Naive B cell (primary cell): ENCODE results near the gene ADIRF. TPM values are rescaled to one million over a fixed set of nuclear protein-coding genes. Genes with fewer than 3 reads are reported as not detected.
"Not testable (repeated sequence)": the region's sequence is repeated elsewhere in the genome, so short reads cannot be mapped to it uniquely, and the experiment has no call there.

Experiments
- ATAC-seq, 2 donors: fragments of 150-1000 bp; cut with Tn5 transposase; 2 replicates each; pipeline ENCODE4 v1.10.0; 2021; ENCODE audit warnings: low read depth in 2 of 2, mild to moderate bottlenecking in 2 of 2, moderate library complexity in 2 of 2
- DNase-seq: peaks from one replicate; pipeline ENCODE4 v3.0.0; 2022
- H3K27ac Mint-ChIP-seq, 6 donors: one replicate each; pipeline ENCODE4 v1.8.0; 2020 to 2022; ENCODE audit warnings: mild to moderate bottlenecking in 6 of 6, mixed read lengths in 6 of 6, moderate library complexity in 5 of 6, inconsistent platforms in 2 of 6
- H3K27me3 Mint-ChIP-seq, 3 donors: one replicate each; pipeline ENCODE4 v1.8.0; 2021 to 2022; ENCODE audit warnings: mixed read lengths in 3 of 3, mild to moderate bottlenecking in 1 of 3
- H3K36me3 Mint-ChIP-seq, 2 donors: one replicate each; pipeline ENCODE4 v1.8.0; 2020 to 2022; ENCODE audit warnings: mixed read lengths in 2 of 2, inconsistent platforms in 1 of 2, mild to moderate bottlenecking in 1 of 2
- H3K4me1 Mint-ChIP-seq, 3 donors: one replicate each; pipeline ENCODE4 v1.8.0; 2020 to 2022; ENCODE audit warnings: mixed read lengths in 3 of 3, inconsistent platforms in 1 of 3, mild to moderate bottlenecking in 1 of 3, moderate library complexity in 1 of 3
- H3K4me3 Mint-ChIP-seq, 8 donors: one replicate each; pipeline ENCODE4 v1.8.0; 2020 to 2022; ENCODE audit warnings: mild to moderate bottlenecking in 8 of 8, mixed read lengths in 8 of 8, moderate library complexity in 8 of 8, inconsistent platforms in 2 of 8
- H3K9me3 Mint-ChIP-seq, 7 donors: one replicate each; pipeline ENCODE4 v1.8.0; 2020 to 2022; ENCODE audit warnings: mixed read lengths in 7 of 7, mild to moderate bottlenecking in 5 of 7, inconsistent platforms in 2 of 7, moderate library complexity in 1 of 7
- polyA plus RNA-seq, 6 donors: library from polyadenylated mRNA; unstranded; fragments of 300-500 nt; fragmentation: Illumina TruSeq; gene quantifications; one replicate each; pipeline ENCODE4 v1.2.3, GENCODE V29; 2021; ENCODE audit warnings: low read depth in 6 of 6

ADIRF gene
- polyA plus RNA-seq, 6 donors from 2014 or later, result not detected

GRCh38 chr10:86952697-86953096, 15.6 kb upstream of the ADIRF start:
- H3K4me1 Mint-ChIP-seq, DNase-seq, ATAC-seq, H3K4me3 Mint-ChIP-seq: not testable (repeated sequence)
- Mint-ChIP-seq H3K27ac (peak overlapping the region in 1 of 6 donors; percentile 36), H3K9me3 (peaks cover 8 to 35% (median 24%) of the 10 kb centered on the region in 7 donors), H3K36me3 (peaks cover 4 to 10% of the 10 kb centered on the region in 2 donors), H3K27me3 (peaks cover 0 to 15% (median 0%) of the 10 kb centered on the region in 3 donors)

DNA sequence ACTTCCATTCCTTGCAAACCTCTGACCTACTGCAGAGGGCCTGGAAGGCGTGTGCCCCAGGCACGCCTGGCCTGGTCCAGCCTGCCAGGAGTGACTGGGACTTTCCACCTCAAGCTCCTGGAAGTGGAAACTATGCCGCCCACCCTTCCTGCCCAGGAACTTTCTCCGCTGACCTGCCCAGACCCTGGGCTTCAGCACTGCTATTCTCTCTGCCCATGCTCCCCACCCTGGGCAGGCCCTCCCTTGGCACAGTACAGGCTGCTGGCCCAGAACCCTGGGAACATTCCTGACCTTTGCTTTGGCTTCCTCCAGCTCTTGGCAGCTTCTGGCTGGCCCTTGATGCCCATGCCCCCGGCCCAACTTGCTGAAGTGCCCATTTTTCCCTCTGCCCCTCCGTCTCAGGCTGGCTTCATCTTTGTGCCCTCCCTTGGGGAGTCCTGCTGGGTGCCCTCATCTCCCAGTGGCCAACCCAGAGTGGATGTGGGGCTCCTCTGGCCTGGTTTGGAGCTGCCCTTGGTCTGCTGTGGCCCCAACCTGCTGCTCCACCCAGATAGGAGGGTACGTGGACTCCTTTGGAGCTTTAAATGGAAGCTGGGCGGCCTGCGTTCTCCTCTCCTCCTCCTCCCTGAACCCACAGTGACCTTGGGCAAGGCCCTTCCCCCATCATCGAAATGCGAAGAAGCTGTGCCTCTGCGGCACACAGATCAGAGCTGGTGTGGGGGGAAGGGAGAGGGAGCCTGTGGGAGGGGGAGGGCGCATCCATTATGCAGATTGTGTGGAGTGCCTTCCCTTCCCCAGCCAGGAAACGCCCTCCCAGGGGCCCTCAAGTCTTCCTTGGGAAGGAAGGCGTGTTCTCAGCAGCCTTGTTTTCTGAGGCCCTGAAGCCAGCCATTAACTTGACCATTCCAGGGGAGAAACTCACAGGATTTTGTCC, 14.3 kb upstream of the ADIRF start:
- DNase-seq (no peak), ATAC-seq (no peak)
- H3K4me1 Mint-ChIP-seq, result no peaks in the 10 kb centered on the region
- H3K4me3 Mint-ChIP-seq, result no peak overlapping the region
- H3K27ac Mint-ChIP-seq, result no peak overlapping the region
- H3K36me3 Mint-ChIP-seq, result peaks cover 4 to 10% of the 10 kb centered on the region in 2 donors
- H3K27me3 Mint-ChIP-seq, result peaks cover 0 to 6% (median 0%) of the 10 kb centered on the region in 3 donors
- peaks cover 8 to 35% (median 24%) of the 10 kb centered on the region in 7 donors for H3K9me3 Mint-ChIP-seq

DNA sequence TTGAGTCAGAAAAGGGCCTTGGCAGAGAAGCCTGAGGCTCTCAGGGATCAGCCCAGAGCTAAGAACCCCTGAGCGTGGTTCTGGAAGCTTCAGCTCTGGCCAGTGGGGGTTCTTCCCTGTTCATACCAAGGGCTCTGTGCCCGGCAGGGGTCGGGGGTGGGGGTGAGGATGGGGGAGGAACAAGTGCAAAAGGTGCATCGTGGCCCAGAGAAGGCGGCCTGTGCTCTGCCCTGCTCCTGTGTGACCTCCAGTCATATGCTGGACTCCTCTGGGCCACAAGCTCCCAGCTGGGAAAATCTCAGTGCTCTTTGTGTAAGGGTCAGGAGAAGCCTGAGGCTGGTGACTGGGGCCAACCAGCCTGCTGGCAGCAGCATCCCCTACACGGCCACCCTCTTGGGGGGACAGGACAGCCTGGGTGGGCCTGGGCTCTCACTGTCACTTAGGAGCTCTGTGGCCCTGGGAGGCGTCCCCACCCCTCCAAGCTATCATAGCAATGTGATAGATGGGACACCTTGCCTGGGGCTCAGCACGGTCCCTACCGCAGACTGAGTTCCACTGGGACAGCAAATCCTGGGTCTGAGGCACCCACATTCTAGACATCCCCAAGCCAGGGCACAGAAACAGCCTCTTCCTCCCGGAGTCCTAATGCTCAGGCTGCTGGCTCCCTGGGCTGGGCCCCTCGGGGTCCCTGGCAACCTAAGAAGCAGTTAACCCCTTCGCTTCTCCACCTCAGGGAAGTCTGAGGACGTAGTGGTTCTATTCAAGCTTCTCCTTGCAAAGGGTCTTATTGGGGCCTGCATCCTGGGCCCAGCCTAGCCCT, 13.4 kb upstream of the ADIRF start:
- H3K9me3 Mint-ChIP-seq, result peaks cover 8 to 35% (median 24%) of the 10 kb centered on the region in 7 donors
- H3K4me3 Mint-ChIP-seq, result no peak overlapping the region
- H3K27me3 Mint-ChIP-seq, result peaks cover 0 to 6% (median 0%) of the 10 kb centered on the region in 3 donors
- peaks cover 4 to 10% of the 10 kb centered on the region in 2 donors for H3K36me3 Mint-ChIP-seq
- H3K27ac Mint-ChIP-seq, result no peak overlapping the region
- no peaks in the 10 kb centered on the region for H3K4me1 Mint-ChIP-seq
- ATAC-seq, result no peak
- no peak for DNase-seq

- Mint-ChIP-seq H3K27me3 (peaks cover 0 to 6% (median 2%) of the 10 kb centered on the region in 3 donors), H3K9me3 (peaks cover 8 to 31% (median 21%) of the 10 kb centered on the region in 7 donors), H3K4me1 (no peaks in the 10 kb centered on the region), H3K27ac (no peak overlapping the region), H3K36me3 (peaks cover under 1 to 10% of the 10 kb centered on the region in 2 donors), H3K4me3 (no peak overlapping the region)
- DNase-seq, result no peak
- ATAC-seq, result no peak
Observed at GRCh38 chr10:86955501-86956194, 12.6 kb upstream of the ADIRF start.

- DNase-seq (no peak), ATAC-seq (no peak)
- Mint-ChIP-seq H3K9me3 (peaks cover 8 to 24% (median 20%) of the 10 kb centered on the region in 7 donors), H3K27me3 (peaks cover 0 to 6% (median 3%) of the 10 kb centered on the region in 3 donors), H3K4me3 (peak overlapping the region in 1 of 8 donors; percentile 21), H3K4me1 (no peaks in the 10 kb centered on the region), H3K36me3 (peaks cover 0 to 10% of the 10 kb centered on the region in 2 donors), H3K27ac (no peak overlapping the region)
Observed at GRCh38 chr10:86956195-86956847, 12.0 kb upstream of the ADIRF start.

DNA sequence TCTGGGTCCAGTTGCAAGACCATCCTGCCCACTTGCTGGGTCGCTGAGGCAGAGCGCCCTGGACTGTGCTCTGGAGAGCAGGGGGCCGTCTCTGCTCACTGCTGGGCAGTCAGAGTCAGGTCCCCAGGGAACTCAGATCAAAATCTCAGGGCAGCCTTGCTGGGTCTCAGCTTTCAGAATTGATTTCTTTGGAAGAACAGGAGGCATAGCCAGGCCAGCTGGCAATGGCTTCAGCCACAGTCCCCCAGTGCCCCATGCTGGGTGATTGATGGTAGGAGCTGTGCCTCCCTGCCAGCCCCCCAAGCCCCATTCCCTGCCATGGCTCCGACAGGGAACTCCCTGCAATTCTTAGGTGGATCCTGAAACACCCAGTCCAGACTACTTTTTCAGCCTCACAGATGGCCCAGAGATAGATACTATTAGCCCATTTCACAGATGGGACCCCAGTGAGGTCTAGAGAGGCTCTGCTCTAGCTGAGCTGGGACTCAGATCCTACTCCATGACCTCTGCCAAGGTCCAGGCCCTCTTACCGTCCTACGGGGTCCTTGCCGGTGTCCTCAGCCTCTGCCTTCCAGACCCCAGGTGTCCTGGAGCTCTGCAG, 11.3 kb upstream of the ADIRF start:
- no peak overlapping the region for H3K27ac Mint-ChIP-seq
- DNase-seq, result no peak
- no peak for ATAC-seq
- no peak overlapping the region for H3K4me3 Mint-ChIP-seq
- no peaks in the 10 kb centered on the region for H3K4me1 Mint-ChIP-seq
- H3K27me3 Mint-ChIP-seq, result peaks cover 0 to 6% (median 3%) of the 10 kb centered on the region in 3 donors
- peaks cover 6 to 19% (median 15%) of the 10 kb centered on the region in 7 donors for H3K9me3 Mint-ChIP-seq
- H3K36me3 Mint-ChIP-seq, result peaks cover 0 to 7% of the 10 kb centered on the region in 2 donors

DNA sequence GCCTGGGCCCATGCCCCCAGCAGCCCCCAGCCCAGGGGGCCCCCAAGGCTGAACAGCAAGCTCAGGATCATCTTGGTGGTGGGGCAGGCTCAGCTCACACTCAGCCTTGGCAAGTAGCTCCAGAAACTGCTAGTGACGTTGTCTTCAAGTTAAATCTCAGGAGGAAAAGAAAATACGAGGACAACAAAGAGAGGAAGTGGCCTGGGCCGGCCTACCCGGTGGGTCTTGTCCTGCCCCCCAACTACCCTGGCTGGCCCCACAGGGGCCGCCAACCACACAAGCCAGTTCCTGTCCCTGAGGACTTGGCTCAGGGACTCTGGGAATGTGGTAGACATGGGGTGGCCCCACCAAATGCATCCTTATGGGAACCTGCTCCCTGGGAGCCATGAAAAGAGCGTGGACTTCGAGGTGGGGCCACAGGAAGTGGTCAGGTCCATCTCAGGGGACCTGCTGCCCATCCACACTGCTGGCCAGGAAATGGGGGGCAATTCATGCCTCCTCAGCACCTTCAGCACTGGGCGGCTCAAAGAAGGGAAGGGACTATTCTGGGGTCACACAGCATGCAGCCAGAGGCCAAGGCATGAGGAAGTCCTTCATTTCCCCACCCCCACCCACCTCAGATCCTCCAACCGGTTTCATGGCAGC, 10.7 kb upstream of the ADIRF start, which contains the start of gene MMRN2:
Gene MMRN2 (minus strand): TSS at position 145 of the 645 bp plus-strand sequence. CDS start 74 bp downstream, at position 71.
- ATAC-seq (no peak), DNase-seq (no peak)
- H3K36me3 Mint-ChIP-seq, result peaks cover 0 to under 1% of the 10 kb centered on the region in 2 donors
- no peak within 1 kb of the TSS for H3K4me3 Mint-ChIP-seq
- peak within 1 kb of the TSS in 2 of 6 donors; percentile 63 to 69 for H3K27ac Mint-ChIP-seq
- H3K4me1 Mint-ChIP-seq, result no peaks in the 10 kb centered on the region
- peaks cover 0 to 12% (median 9%) of the 10 kb centered on the region in 7 donors for H3K9me3 Mint-ChIP-seq
- H3K27me3 Mint-ChIP-seq, result peaks cover 0 to 6% (median 3%) of the 10 kb centered on the region in 3 donors

DNA sequence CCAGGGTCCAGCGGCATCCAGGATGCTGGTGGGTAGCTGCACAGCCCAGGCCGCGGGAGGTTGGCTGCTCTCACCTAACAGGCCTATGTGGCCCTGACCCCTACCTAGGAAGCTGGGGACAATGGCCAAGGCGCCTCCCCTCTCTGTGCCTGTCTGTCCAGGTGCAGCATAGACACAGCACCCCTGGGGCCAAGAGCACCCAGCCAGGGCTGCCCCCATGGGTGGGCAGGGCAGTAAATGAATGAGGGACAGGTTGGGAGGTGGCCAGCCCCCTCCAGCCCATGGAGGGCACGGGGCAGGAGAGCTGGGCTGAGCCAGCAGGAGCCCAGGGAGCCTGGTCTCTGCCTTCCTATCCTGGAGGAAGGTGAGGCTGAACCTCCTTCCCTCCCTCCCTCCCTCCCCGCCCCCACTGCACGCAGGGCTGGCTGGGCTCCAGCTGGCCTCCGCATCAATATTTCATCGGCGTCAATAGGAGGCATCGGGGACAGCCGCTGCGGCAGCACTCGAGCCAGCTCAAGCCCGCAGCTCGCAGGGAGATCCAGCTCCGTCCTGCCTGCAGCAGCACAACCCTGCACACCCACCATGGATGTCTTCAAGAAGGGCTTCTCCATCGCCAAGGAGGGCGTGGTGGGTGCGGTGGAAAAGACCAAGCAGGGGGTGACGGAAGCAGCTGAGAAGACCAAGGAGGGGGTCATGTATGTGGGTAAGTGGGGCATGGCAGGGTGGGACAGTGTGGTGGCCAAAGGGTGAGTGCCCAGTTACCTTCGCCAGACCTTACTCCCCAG, 10.0 kb upstream of the ADIRF start, which contains the start of gene SNCG:
Gene SNCG (plus strand): TSS at position 484 of the 785 bp plus-strand sequence. CDS start 99 bp downstream, at position 583.
- Mint-ChIP-seq H3K27me3 (peaks cover 0 to 6% (median 3%) of the 10 kb centered on the region in 3 donors), H3K27ac (peak within 1 kb of the TSS in 2 of 6 donors; percentile 63 to 69), H3K4me3 (no peak within 1 kb of the TSS), H3K36me3 (no peaks in the 10 kb centered on the region), H3K4me1 (no peaks in the 10 kb centered on the region), H3K9me3 (peaks cover 0 to 7% (median 3%) of the 10 kb centered on the region in 7 donors)
- DNase-seq, result no peak
- no peak for ATAC-seq

DNA sequence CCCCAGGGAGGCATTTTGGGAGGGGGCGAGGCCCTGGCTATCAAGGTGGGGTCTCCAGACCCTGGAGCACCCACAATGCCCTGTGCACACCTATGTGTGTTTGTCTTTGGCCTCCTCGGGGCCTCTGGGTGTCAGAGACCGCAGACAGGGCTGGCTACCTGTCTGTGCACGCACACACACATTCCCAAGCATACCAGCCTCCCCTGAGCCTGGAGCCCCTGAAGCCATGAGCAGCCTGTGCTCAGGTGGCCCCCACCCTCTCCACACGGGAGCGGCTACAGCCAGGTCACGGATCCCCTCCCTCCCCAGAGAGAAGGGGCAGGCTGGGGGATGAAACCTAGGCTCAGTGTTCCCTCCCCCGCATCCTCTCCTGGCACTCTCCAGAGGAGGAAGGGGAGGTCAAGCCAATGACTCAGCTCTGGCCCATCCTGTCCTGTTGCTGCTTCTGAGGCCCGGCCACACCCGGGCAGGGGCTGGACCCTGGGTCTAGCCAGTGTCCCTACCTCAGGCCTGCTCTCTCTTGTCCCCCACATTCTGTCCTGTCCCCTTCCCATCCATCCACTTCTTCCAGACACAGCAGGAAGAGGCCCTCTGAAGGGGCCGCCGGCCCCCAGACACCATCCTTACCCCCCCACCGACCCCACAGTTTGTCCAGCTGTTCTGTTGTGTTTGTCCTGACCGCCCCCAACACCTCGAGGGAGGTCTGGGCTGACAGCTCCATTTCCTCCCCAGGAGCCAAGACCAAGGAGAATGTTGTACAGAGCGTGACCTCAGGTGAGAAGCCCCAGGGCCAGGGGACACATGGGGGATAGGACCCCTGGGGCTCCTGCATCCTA, 9.2 kb upstream of the ADIRF start:
- Mint-ChIP-seq H3K4me1 (no peaks in the 10 kb centered on the region), H3K36me3 (no peaks in the 10 kb centered on the region), H3K27ac (peak overlapping the region in 1 of 6 donors; percentile 47), H3K4me3 (no peak overlapping the region), H3K9me3 (peaks cover 0 to 2% (median 0%) of the 10 kb centered on the region in 7 donors), H3K27me3 (peaks cover 0 to 6% (median 3%) of the 10 kb centered on the region in 3 donors)
- DNase-seq (no peak), ATAC-seq (no peak)

GRCh38 chr10:86959737-86960002, 8.6 kb upstream of the ADIRF start:
- Mint-ChIP-seq H3K4me3 (no peak overlapping the region), H3K9me3 (peaks cover 0 to 2% (median 0%) of the 10 kb centered on the region in 7 donors), H3K27ac (no peak overlapping the region), H3K27me3 (peaks cover 0 to 6% (median 3%) of the 10 kb centered on the region in 3 donors), H3K36me3 (no peaks in the 10 kb centered on the region), H3K4me1 (no peaks in the 10 kb centered on the region)
- ATAC-seq (no peak), DNase-seq (no peak)
